Erythroblast (primary cell): Measurements from ENCODE around the gene GGTLC1.

ENCODE experiments used
- GATA1 ChIP-seq: IDR thresholded peaks from 2 replicates; pipeline ENCODE4 v1.6.1; 2011; ENCODE audit warnings: low read depth, mild to moderate bottlenecking, control low read depth, low read length, moderate library complexity
- POLR2A ChIP-seq: IDR thresholded peaks from 2 replicates; pipeline ENCODE4 v1.6.1; 2011; ENCODE audit warnings: mild to moderate bottlenecking, low read length

GRCh38 chr20:24027229-24027628, 38.6 kb upstream of the GGTLC1 start:
- TF ChIP-seq POLR2A (no peak), GATA1 (no peak)
